ENCODE measurements around the gene GSTT2B. TPM values are rescaled to one million over a fixed set of nuclear protein-coding genes. Genes with fewer than 3 reads are reported as not detected.

Gene GSTT2B
- 0.97 and 1.4 TPM in 2 replicates for total RNA-seq

DNA sequence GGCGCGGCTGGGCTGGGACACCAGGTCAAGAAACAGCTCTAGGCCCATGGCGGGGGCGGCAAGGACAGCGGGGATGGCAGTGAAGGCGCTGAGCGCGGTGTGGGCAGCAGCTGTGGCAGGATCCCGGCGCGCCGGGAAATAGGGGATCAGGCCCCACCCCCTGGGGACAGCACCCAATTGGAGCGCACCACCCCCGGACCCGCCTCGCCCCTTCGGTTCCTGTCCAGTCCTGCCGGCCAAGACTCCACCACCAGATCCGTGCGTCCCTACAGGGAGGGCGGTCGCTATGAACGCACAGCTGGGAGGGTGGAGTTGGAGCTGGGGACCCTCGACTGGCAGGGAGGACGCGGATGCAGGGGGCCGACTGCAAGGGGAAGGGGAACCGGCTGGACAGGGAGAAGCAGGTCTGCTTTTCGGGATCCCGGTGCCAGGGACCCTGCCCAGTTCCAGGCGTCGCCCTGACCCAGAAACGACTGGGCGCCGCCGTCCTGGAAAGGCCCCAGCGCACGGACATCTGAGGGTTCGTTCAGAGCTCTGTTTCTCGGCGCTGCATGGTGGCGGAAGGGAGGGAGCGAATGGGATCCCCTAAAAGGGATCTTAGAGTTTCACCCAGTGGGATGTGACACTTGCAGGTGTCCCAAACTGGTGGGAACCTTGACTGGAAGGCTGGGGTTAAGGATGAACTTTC, at the start of gene GSTT2B:
Gene GSTT2B (minus strand): TSS at position 112 of the 688 bp plus-strand sequence. CDS start 64 bp downstream, at position 48.

GRCh38 chr22:24005201-24005600, 44.2 kb upstream of the GSTT2B start, which contains the start of gene GSTT4:
TSS of gene GSTT4 (minus strand) at chr22:24005453. CDS start at chr22:24005356, 97 bp downstream.

DNA sequence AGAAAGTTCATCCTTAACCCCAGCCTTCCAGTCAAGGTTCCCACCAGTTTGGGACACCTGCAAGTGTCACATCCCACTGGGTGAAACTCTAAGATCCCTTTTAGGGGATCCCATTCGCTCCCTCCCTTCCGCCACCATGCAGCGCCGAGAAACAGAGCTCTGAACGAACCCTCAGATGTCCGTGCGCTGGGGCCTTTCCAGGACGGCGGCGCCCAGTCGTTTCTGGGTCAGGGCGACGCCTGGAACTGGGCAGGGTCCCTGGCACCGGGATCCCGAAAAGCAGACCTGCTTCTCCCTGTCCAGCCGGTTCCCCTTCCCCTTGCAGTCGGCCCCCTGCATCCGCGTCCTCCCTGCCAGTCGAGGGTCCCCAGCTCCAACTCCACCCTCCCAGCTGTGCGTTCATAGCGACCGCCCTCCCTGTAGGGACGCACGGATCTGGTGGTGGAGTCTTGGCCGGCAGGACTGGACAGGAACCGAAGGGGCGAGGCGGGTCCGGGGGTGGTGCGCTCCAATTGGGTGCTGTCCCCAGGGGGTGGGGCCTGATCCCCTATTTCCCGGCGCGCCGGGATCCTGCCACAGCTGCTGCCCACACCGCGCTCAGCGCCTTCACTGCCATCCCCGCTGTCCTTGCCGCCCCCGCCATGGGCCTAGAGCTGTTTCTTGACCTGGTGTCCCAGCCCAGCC, 18.7 kb upstream of the GSTT2B start, which contains the start of gene GSTT2:
Gene GSTT2 (plus strand): TSS at position 578 of the 684 bp plus-strand sequence.

GRCh38 chr22:23974345-23974744, 13.3 kb upstream of the GSTT2B start, which contains the start of gene DDT:
TSS of gene DDT (minus strand) at chr22:23974441. CDS start at chr22:23974414, 27 bp downstream.

DNA sequence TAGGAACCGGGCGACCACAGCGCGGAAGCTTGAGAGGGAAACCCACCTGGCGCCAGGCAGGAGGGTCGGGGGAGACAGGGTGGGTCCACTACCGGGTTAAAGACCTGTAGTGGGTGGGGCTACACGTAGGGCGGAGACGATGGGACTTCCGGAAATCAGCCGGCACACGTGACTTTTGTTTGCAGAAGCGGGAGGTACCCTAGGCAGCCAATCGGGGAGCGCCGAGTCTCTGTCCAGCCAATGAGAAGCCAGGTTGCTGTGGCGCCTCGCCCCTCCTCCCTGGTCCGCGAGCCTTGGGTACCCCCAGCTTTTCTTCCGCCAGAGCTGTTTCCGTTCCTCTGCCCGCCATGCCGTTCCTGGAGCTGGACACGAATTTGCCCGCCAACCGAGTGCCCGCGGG, 5.6 kb upstream of the GSTT2B start, which contains the start of gene DDTL:
Gene DDTL (plus strand): TSS at position 321 of the 400 bp plus-strand sequence. CDS start 27 bp downstream, at position 348.

Other genes starting within 250 kb of the GSTT2B start
- 4.9 and 5.0 TPM in 2 replicates for gene ZNF70, start 210.1 kb downstream of the GSTT2B start, total RNA-seq
- not detected in 2 replicates for gene VPREB3, start 206.8 kb downstream of the GSTT2B start, total RNA-seq
- not detected in 2 replicates for gene C22orf15, start 198.2 kb downstream of the GSTT2B start, total RNA-seq
- 0.36 and 1.1 TPM in 2 replicates for gene CHCHD10, start 193.2 kb downstream of the GSTT2B start, total RNA-seq
- 2.0 and 6.8 TPM in 2 replicates for gene MMP11, start 188.3 kb downstream of the GSTT2B start, total RNA-seq
- 72.4 and 83.8 TPM in 2 replicates for gene SMARCB1, start 174.2 kb downstream of the GSTT2B start, total RNA-seq
- gene DERL3, start 122.2 kb downstream of the GSTT2B start, total RNA-seq = under 0.01 and 0.16 TPM in 2 replicates
- gene SLC2A11, start 103.3 kb downstream of the GSTT2B start, total RNA-seq = 4.3 and 11.3 TPM in 2 replicates
- 833 and 861 TPM in 2 replicates for gene MIF, start 66.8 kb downstream of the GSTT2B start, total RNA-seq
- 0.16 TPM in 1 of 2 replicates, not detected in the other for gene DDTL, start 5.7 kb upstream of the GSTT2B start, total RNA-seq
- 129 and 180 TPM in 2 replicates for gene DDT, start 13.2 kb upstream of the GSTT2B start, total RNA-seq
- not detected in 2 replicates for gene GSTT2, start 18.9 kb upstream of the GSTT2B start, total RNA-seq
- gene GSTT4, start 44.3 kb upstream of the GSTT2B start, total RNA-seq = not detected in 2 replicates
- gene CABIN1, start 50.1 kb upstream of the GSTT2B start, total RNA-seq = 20.9 and 28.5 TPM in 2 replicates
- gene SUSD2, start 220.3 kb upstream of the GSTT2B start, total RNA-seq = 25.3 and 54.0 TPM in 2 replicates

Data from cardiac atrium fibroblast (primary cell).